HG02759 (cell line): ENCODE data around the gene C20orf96.
A peak's percentile ranks its signal among the peaks of the same experiment; 100 is the strongest.
"Not testable (repeated sequence)": the region's sequence is repeated elsewhere in the genome, so short reads cannot be mapped to it uniquely, and the experiment has no call there.

Experiments used
- ATAC-seq: cut with Tn5 transposase; IDR thresholded peaks from one replicate; pipeline ENCODE4 v1.9.1; 2021; ENCODE audit warnings: mild to moderate bottlenecking, moderate library complexity; ENCODE audit not compliant: unreplicated experiment

Gene C20orf96

GRCh38 chr20:284172-284571 is 6.4 kb downstream of the C20orf96 start:
- ATAC-seq = no peak

GRCh38 chr20:278607-279571 is 11.7 kb downstream of the C20orf96 start:
- no peak for ATAC-seq

GRCh38 chr20:278181-278580 is 12.4 kb downstream of the C20orf96 start:
- ATAC-seq = no peak

- ATAC-seq = no peak
Measured at GRCh38 chr20:277496-277781, 13.1 kb downstream of the C20orf96 start.

GRCh38 chr20:276620-277495 is 13.7 kb downstream of the C20orf96 start:
- no peak for ATAC-seq

- ATAC-seq = no peak
Measured at GRCh38 chr20:275791-276190, 14.8 kb downstream of the C20orf96 start.

GRCh38 chr20:273884-274283 is 16.7 kb downstream of the C20orf96 start:
- no peak for ATAC-seq

- ATAC-seq = no peak
Measured at GRCh38 chr20:272718-273117, 17.8 kb downstream of the C20orf96 start.

- no peak for ATAC-seq
Measured at GRCh38 chr20:271528-271927, 19.0 kb downstream of the C20orf96 start.

GRCh38 chr20:271069-271468 is 19.5 kb downstream of the C20orf96 start:
- no peak for ATAC-seq

- ATAC-seq = no peak
Measured at GRCh38 chr20:270517-270916, 20.0 kb downstream of the C20orf96 start.

GRCh38 chr20:266596-267562 is 23.7 kb downstream of the C20orf96 start:
- ATAC-seq = peak; percentile 94

- no peak for ATAC-seq
Measured at GRCh38 chr20:263701-264100, 26.8 kb downstream of the C20orf96 start.

GRCh38 chr20:259981-260380 is 30.6 kb downstream of the C20orf96 start:
- no peak for ATAC-seq

GRCh38 chr20:258963-259362 is 31.6 kb downstream of the C20orf96 start:
- ATAC-seq = no peak

GRCh38 chr20:258269-258858 is 32.2 kb downstream of the C20orf96 start:
- no peak for ATAC-seq

- no peak for ATAC-seq
Measured at GRCh38 chr20:257419-257818, 33.1 kb downstream of the C20orf96 start, which contains the start of gene DEFB132. DEFB132 (plus strand) TSS chr20:257724; CDS start chr20:257779, 55 bp downstream.

GRCh38 chr20:253447-253846 is 37.1 kb downstream of the C20orf96 start:
- not testable (repeated sequence) for ATAC-seq

GRCh38 chr20:252801-253200 is 37.7 kb downstream of the C20orf96 start:
- no peak for ATAC-seq

GRCh38 chr20:251354-251753 is 39.2 kb downstream of the C20orf96 start:
- ATAC-seq = no peak
